ENCODE data around the gene JMY.

- no peak for TF ChIP-seq CTCF (IDR thresholded peaks at IDR 0.05)
- TF ChIP-seq POLR2A (IDR thresholded peaks at IDR 0.05), result no peak
Observed at GRCh38 chr5:79189439-79190234, 46.3 kb upstream of the JMY start.
